Measurements from ENCODE around the gene RFX6. TPM values are rescaled to one million over a fixed set of nuclear protein-coding genes. Genes with fewer than 3 reads are reported as not detected.

Gene RFX6
- total RNA-seq, 2 donors from 2014 or later, result not detected

DNA sequence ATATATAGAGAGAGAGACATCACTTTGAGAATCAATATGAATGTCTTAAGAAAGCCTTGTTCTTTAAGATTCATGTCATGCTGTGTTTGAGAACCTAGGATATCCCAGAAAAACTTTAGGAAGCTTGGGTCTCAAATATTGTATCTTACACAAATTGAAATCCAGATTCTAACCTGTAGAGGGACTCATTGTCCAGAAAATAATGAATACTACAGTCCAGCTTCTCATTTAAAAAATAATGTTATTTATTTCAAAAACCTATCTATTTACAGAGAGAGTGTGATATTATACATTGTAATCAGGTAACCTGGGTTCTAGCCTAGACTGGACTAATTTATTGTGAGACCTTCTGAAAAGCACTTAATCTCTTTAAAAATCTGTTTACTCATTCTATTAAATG lies 4.2 kb downstream of the RFX6 start:
- no peak overlapping the region for H3K27ac ChIP-seq
- TF ChIP-seq, protein P1, sequence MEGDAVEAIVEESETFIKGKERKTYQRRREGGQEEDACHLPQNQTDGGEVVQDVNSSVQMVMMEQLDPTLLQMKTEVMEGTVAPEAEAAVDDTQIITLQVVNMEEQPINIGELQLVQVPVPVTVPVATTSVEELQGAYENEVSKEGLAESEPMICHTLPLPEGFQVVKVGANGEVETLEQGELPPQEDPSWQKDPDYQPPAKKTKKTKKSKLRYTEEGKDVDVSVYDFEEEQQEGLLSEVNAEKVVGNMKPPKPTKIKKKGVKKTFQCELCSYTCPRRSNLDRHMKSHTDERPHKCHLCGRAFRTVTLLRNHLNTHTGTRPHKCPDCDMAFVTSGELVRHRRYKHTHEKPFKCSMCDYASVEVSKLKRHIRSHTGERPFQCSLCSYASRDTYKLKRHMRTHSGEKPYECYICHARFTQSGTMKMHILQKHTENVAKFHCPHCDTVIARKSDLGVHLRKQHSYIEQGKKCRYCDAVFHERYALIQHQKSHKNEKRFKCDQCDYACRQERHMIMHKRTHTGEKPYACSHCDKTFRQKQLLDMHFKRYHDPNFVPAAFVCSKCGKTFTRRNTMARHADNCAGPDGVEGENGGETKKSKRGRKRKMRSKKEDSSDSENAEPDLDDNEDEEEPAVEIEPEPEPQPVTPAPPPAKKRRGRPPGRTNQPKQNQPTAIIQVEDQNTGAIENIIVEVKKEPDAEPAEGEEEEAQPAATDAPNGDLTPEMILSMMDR (IDR thresholded peaks at IDR 0.05), result no peak
- H3K9me3 ChIP-seq, result no peaks in the 10 kb centered on the region
- H3K4me3 ChIP-seq, result no peak overlapping the region
- ATAC-seq (ENCODE audit: insufficient number of reproducible peaks, low FRiP score, low read depth) (no peak), DNase-seq (ENCODE audit: low spot score) (no peak)
- H3K36me3 ChIP-seq, result no peaks in the 10 kb centered on the region
- H3K27me3 ChIP-seq (replicated peaks; ENCODE audit: insufficient read depth), result no peaks in the 10 kb centered on the region
- H3K4me1 ChIP-seq (ENCODE audit: control insufficient read depth in 1 of 2, low read depth in 2 of 2), result no peaks in the 10 kb centered on the region

DNA sequence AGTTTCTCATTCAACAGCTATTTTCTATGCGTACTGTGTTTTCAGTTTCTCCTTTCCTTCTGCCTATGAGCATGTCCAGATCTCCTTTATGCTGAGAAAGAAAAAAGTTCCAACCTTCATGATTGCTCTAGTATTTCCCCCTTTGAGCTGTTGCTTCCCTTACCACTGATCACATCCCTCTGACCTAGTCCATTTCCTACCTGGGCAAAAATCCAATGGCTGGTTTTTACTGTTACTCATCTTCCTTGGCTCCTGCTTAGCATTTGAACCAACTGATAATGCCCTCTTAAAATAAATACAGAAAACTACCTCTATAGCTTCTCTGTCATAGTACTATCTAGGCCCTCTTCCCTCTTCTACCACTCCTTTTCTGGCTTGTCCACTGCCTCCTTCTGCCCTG lies 6.0 kb downstream of the RFX6 start:
- Histone ChIP-seq H3K27ac (no peak overlapping the region), H3K9me3 (no peaks in the 10 kb centered on the region), H3K4me3 (no peak overlapping the region), H3K36me3 (no peaks in the 10 kb centered on the region), H3K4me1 (ENCODE audit: control insufficient read depth in 1 of 2, low read depth in 2 of 2) (no peaks in the 10 kb centered on the region), H3K27me3 (replicated peaks; ENCODE audit: insufficient read depth) (no peaks in the 10 kb centered on the region)
- ATAC-seq (ENCODE audit: insufficient number of reproducible peaks, low FRiP score, low read depth) (no peak), DNase-seq (ENCODE audit: low spot score) (no peak)
- TF ChIP-seq, protein P1 (IDR thresholded peaks at IDR 0.05), result no peak

DNA sequence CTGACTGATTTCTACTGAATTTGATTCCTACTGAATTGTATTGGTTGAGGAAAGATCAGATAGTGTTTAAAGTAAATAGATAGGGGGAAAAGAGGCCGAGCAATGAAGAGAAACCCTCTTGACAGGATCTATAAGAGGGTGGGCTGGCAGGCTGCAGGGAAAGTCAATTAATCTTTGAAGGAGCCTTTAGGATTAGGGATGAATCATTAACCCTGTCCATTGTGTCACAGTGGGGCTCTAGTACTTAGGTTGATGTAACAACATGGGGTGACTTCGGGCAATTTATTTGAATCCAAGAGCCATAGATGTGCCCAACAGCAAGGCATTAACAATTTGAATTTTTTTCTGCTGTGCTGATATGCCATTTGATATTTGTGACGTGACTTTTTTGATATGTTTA lies 7.5 kb downstream of the RFX6 start:
- no peaks in the 10 kb centered on the region for H3K9me3 ChIP-seq
- DNase-seq (ENCODE audit: low spot score) (no peak), ATAC-seq (ENCODE audit: insufficient number of reproducible peaks, low FRiP score, low read depth) (no peak)
- no peaks in the 10 kb centered on the region for H3K4me1 ChIP-seq (ENCODE audit: control insufficient read depth in 1 of 2, low read depth in 2 of 2)
- no peak overlapping the region for H3K4me3 ChIP-seq
- no peaks in the 10 kb centered on the region for H3K36me3 ChIP-seq
- no peaks in the 10 kb centered on the region for H3K27me3 ChIP-seq (replicated peaks; ENCODE audit: insufficient read depth)
- H3K27ac ChIP-seq, result no peak overlapping the region
- TF ChIP-seq, protein P1 (IDR thresholded peaks at IDR 0.05), result no peak

DNA sequence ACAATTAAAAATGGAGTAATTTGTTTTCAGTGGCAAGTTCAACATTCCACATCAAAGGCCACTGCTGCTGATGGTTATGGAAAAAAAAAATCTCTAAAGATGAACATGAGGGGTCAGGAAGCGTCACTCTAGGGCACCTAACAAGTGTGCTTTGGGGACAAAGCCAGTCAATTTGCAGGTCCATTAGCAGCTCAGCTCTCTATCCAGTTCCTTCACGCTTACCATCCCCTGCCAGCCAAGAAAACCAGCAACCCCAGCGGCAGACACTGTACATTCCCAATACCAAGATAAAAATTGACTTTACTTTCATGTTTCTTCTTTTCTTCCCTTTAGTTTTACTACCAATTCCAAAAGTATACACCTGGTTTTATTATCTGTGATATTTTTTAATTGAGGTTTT lies 10.1 kb downstream of the RFX6 start:
- DNase-seq (ENCODE audit: low spot score) (no peak), ATAC-seq (ENCODE audit: insufficient number of reproducible peaks, low FRiP score, low read depth) (no peak)
- no peaks in the 10 kb centered on the region for H3K4me1 ChIP-seq (ENCODE audit: control insufficient read depth in 1 of 2, low read depth in 2 of 2)

DNA sequence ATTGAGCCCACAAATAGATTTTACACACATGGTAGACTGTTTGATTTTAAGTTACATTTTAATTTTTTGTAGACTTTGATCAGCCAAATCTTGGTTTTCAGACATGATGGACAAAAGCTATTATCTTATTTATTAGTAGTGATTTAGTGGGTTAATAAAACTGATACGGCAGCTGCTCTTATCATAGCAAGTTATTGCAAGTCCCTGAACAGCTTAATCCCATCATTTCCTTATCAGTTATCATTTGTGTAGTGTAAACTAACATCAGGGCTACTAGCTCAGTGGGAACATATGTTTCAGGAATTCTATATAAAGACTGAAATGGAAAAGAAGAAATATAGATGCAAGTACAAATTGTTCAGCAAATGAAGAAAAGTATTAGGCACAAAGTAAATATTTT lies 10.9 kb downstream of the RFX6 start:
- H3K36me3 ChIP-seq, result no peaks in the 10 kb centered on the region
- H3K4me3 ChIP-seq, result no peak overlapping the region
- H3K9me3 ChIP-seq, result no peaks in the 10 kb centered on the region
- H3K27me3 ChIP-seq (replicated peaks; ENCODE audit: insufficient read depth), result no peaks in the 10 kb centered on the region
- H3K4me1 ChIP-seq (ENCODE audit: control insufficient read depth in 1 of 2, low read depth in 2 of 2), result no peaks in the 10 kb centered on the region
- ATAC-seq (ENCODE audit: insufficient number of reproducible peaks, low FRiP score, low read depth), result no peak
- H3K27ac ChIP-seq, result no peak overlapping the region
- DNase-seq (ENCODE audit: low spot score), result no peak
- TF ChIP-seq, protein P1 (IDR thresholded peaks at IDR 0.05), result no peak

More for the DNA sequence above, 10.1 kb downstream of the RFX6 start:
- no peaks in the 10 kb centered on the region for H3K36me3 ChIP-seq
- H3K27me3 ChIP-seq (replicated peaks; ENCODE audit: insufficient read depth), result no peaks in the 10 kb centered on the region
- H3K9me3 ChIP-seq, result no peaks in the 10 kb centered on the region
- no peak overlapping the region for H3K4me3 ChIP-seq
- no peak overlapping the region for H3K27ac ChIP-seq
- TF ChIP-seq, protein P1 (IDR thresholded peaks at IDR 0.05), result no peak

Measured in thoracic aorta (tissue), 2 donors.